Erythroblast (primary cell): ENCODE data around the gene EPHB1.

Experiments
- GATA1 ChIP-seq: IDR thresholded peaks from 2 replicates; pipeline ENCODE4 v1.6.1; 2011; ENCODE audit warnings: low read depth, mild to moderate bottlenecking, control low read depth, low read length, moderate library complexity
- POLR2A ChIP-seq: IDR thresholded peaks from 2 replicates; pipeline ENCODE4 v1.6.1; 2011; ENCODE audit warnings: mild to moderate bottlenecking, low read length

DNA sequence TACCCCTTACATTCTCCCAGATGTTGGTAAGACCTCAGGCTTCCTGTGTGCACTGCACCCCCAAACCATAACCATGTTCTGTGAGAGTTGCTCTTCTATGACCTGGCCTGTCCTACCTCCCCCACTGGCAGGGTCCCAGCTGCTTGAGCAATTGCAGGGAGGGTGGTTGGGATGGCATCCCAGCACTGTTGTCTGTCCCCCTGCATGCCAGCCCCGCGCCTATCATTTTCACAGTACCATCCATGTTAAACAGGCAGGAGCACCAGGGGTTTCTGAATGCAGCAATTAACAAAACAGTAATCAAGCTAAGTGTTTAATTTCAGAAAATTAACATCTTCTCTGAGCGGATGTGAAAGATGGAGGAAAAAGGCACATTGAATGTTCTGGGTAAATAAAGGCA lies 345.5 kb downstream of the EPHB1 start:
- TF ChIP-seq POLR2A (no peak), GATA1 (no peak)
